BJ (cell line): Measurements from ENCODE around the gene HMSD. TPM values are rescaled to one million over a fixed set of nuclear protein-coding genes. Genes with fewer than 3 reads are reported as not detected.

Source experiments
- CTCF ChIA-PET: fragments of 350-600 bp; formaldehyde crosslinking; extraction: SDS; loops from one replicate; lab custom pipeline; 2021; ENCODE audit warnings: antibody characterized with exemption, inconsistent platforms; lab: Yijun Ruan, JAX
- POLR2A ChIA-PET: fragments of 300-600 bp; sonication (Branson Sonifier 250); formaldehyde crosslinking; extraction: SDS; loops from one replicate; lab custom pipeline; 2021; ENCODE audit warnings: antibody characterized with exemption; lab: Charles Lee
- DNase-seq: peaks from one replicate; pipeline ENCODE4 v3.0.0-alpha.2; 2011; ENCODE audit warnings: low read depth
- H3K27me3 ChIP-seq: 2 replicates; pipeline ENCODE4 v1.6.0; 2011; ENCODE audit warnings: low read length; ENCODE audit not compliant: control insufficient read depth, insufficient read depth
- H3K36me3 ChIP-seq: 2 replicates; pipeline ENCODE4 v1.5.1; 2011; ENCODE audit warnings: low read length; ENCODE audit not compliant: control insufficient read depth, insufficient read depth
- H3K4me3 ChIP-seq: 2 replicates; pipeline ENCODE4 v1.5.1; 2011; ENCODE audit warnings: low read depth, mild to moderate bottlenecking, control low read depth, low read length
- CTCF ChIP-seq: IDR thresholded peaks from 2 replicates; pipeline ENCODE4 v1.5.1; 2011; ENCODE audit warnings: low read depth, mild to moderate bottlenecking, control low read depth, inconsistent platforms, low read length, moderate library complexity; ENCODE audit not compliant: insufficient read depth
- polyA plus RNA-seq: library from polyadenylated mRNA; depleted of rRNA; stranded (reverse); fragments of >200 nt; gene quantifications from 2 replicates; pipeline ENCODE4 v1.2.3, GENCODE V29; 2011

The HMSD gene
- polyA plus RNA-seq, 1 experiment: 0.26 TPM

- POLR2A ChIA-PET: no interaction called here
- CTCF ChIA-PET: interaction anchor here (0.9 kb wide), 1 partner anchor 28 kb away, joined by 3 read pairs; no protein-coding TSS in a partner anchor
- Histone ChIP-seq H3K27me3 (no peaks in the 10 kb centered on the region), H3K4me3 (no peak within 1 kb of the TSS), H3K36me3 (no peaks in the 10 kb centered on the region)
- no peak for DNase-seq
- no peak for TF ChIP-seq CTCF
These were observed 41.4 kb upstream of the HMSD start, which contains the start of gene SERPINB10 for GRCh38 chr18:63907664-63908063. Gene SERPINB10, plus strand, starts transcription at chr18:63907958. Its CDS starts 7,553 bp downstream, at chr18:63915511.

GRCh38 chr18:63908858-63909257, 40.2 kb upstream of the HMSD start:
- no peaks in the 10 kb centered on the region for H3K36me3 ChIP-seq
- H3K4me3 ChIP-seq: no peak overlapping the region
- DNase-seq: no peak
- H3K27me3 ChIP-seq: no peaks in the 10 kb centered on the region
- ChIA-PET CTCF (interaction anchor here (0.6 to 1.4 kb wide), 2 partner anchors 21 to 37 kb away, joined by 3 read pairs; partner anchors contain the start of gene SERPINB2), POLR2A (no interaction called here)
- TF ChIP-seq CTCF: no peak

- Histone ChIP-seq H3K27me3 (no peaks in the 10 kb centered on the region), H3K36me3 (no peaks in the 10 kb centered on the region), H3K4me3 (no peak overlapping the region)
- TF ChIP-seq CTCF: no peak
- no peak for DNase-seq
- ChIA-PET CTCF (no interaction called here), POLR2A (no interaction called here)
These were observed 39.2 kb upstream of the HMSD start for GRCh38 chr18:63909870-63910269.

GRCh38 chr18:63917817-63918216, 31.3 kb upstream of the HMSD start:
- no peaks in the 10 kb centered on the region for H3K27me3 ChIP-seq
- no peak overlapping the region for H3K4me3 ChIP-seq
- CTCF ChIA-PET: interaction anchor here (1.3 kb wide), 1 partner anchor 18 kb away, joined by 3 read pairs; no protein-coding TSS in a partner anchor
- H3K36me3 ChIP-seq: no peaks in the 10 kb centered on the region
- POLR2A ChIA-PET: interaction anchor here (0.5 kb wide), 1 partner anchor 12 kb away, joined by 3 read pairs; no protein-coding TSS in a partner anchor
- no peak for DNase-seq
- TF ChIP-seq CTCF: no peak

- Histone ChIP-seq H3K27me3 (no peaks in the 10 kb centered on the region), H3K36me3 (no peaks in the 10 kb centered on the region), H3K4me3 (no peak overlapping the region)
- POLR2A ChIA-PET: no interaction called here
- CTCF ChIA-PET: interaction anchor here (1.0 to 4.8 kb wide), 3 partner anchors 13 to 77 kb away, joined by 3 to 31 read pairs (median 5); no protein-coding TSS in a partner anchor
- no peak for DNase-seq
- TF ChIP-seq CTCF: no peak
These were observed 27.1 kb upstream of the HMSD start for GRCh38 chr18:63922049-63922448.
